Peyer's patch (tissue), 4 donors: Measurements from ENCODE around the gene C11orf68.

ENCODE experiments used
- CTCF ChIP-seq, 6 experiments: fragments of 450-650 bp in 4 of 6; fragments of 200-600 bp in 2 of 6; sonication (generic) in 1 of 6; IDR thresholded peaks; one replicate each; pipeline ENCODE4 v1.5.1; 2017 to 2019; ENCODE audit warnings: antibody characterized with exemption in 6 of 6, mild to moderate bottlenecking in 3 of 6, moderate library complexity in 1 of 6
- POLR2A ChIP-seq, 2 donors: fragments of 450-650 bp; IDR thresholded peaks; one replicate each; pipeline ENCODE4 v1.5.1; 2017; ENCODE audit warnings: antibody characterized with exemption in 2 of 2, mild to moderate bottlenecking in 2 of 2, moderate library complexity in 2 of 2

GRCh38 chr11:65869643-65870306 lies 49.1 kb downstream of the C11orf68 start:
- no peak for TF ChIP-seq CTCF (IDR thresholded peaks at IDR 0.05)
- no peak for TF ChIP-seq POLR2A (IDR thresholded peaks at IDR 0.05)
